ENCODE data around the gene NUP153.

NUP153 gene

GRCh38 chr6:17633465-17634188, 73.1 kb downstream of the NUP153 start:
- TF ChIP-seq JUND (IDR thresholded peaks at IDR 0.05; ENCODE audit: low read depth): no peak
- in situ Hi-C loops (cut with HindIII; ENCODE audit: low pct_unique_long_range_greater_than_20kb, low sequenced_read_pairs): no loop called here
- no peak for DNase-seq (ENCODE audit: low read depth in 1 of 2, low spot score in 1 of 2)

GRCh38 chr6:17632934-17633333, 73.8 kb downstream of the NUP153 start:
- DNase-seq (ENCODE audit: low read depth in 1 of 2, low spot score in 1 of 2): no peak
- no peak for TF ChIP-seq JUND (IDR thresholded peaks at IDR 0.05; ENCODE audit: low read depth)
- in situ Hi-C loops (cut with HindIII; ENCODE audit: low pct_unique_long_range_greater_than_20kb, low sequenced_read_pairs): no loop called here

- no peak for TF ChIP-seq JUND (IDR thresholded peaks at IDR 0.05; ENCODE audit: low read depth)
- in situ Hi-C loops (cut with HindIII; ENCODE audit: low pct_unique_long_range_greater_than_20kb, low sequenced_read_pairs): no loop called here
- DNase-seq (ENCODE audit: low read depth in 1 of 2, low spot score in 1 of 2): no peak
Observed at GRCh38 chr6:17630511-17631073, 76.1 kb downstream of the NUP153 start.

GRCh38 chr6:17629824-17630510, 76.8 kb downstream of the NUP153 start:
- in situ Hi-C loops (cut with HindIII; ENCODE audit: low pct_unique_long_range_greater_than_20kb, low sequenced_read_pairs): no loop called here
- no peak for TF ChIP-seq JUND (IDR thresholded peaks at IDR 0.05; ENCODE audit: low read depth)
- DNase-seq (ENCODE audit: low read depth in 1 of 2, low spot score in 1 of 2): no peak

GRCh38 chr6:17628873-17629272, 77.9 kb downstream of the NUP153 start:
- in situ Hi-C loops (cut with HindIII; ENCODE audit: low pct_unique_long_range_greater_than_20kb, low sequenced_read_pairs): no loop called here

GRCh38 chr6:17624396-17624795, 82.3 kb downstream of the NUP153 start:
- in situ Hi-C loops (cut with HindIII; ENCODE audit: low pct_unique_long_range_greater_than_20kb, low sequenced_read_pairs): no loop called here
- no peak for DNase-seq (ENCODE audit: low read depth in 1 of 2, low spot score in 1 of 2)
- TF ChIP-seq JUND (IDR thresholded peaks at IDR 0.05; ENCODE audit: low read depth): no peak

More at GRCh38 chr6:17628873-17629272, 77.9 kb downstream of the NUP153 start:
- DNase-seq (ENCODE audit: low read depth in 1 of 2, low spot score in 1 of 2): no peak
- no peak for TF ChIP-seq JUND (IDR thresholded peaks at IDR 0.05; ENCODE audit: low read depth)

GRCh38 chr6:17622144-17622543, 84.6 kb downstream of the NUP153 start:
- no peak for TF ChIP-seq JUND (IDR thresholded peaks at IDR 0.05; ENCODE audit: low read depth)
- in situ Hi-C loops (cut with HindIII; ENCODE audit: low pct_unique_long_range_greater_than_20kb, low sequenced_read_pairs): no loop called here
- no peak for DNase-seq (ENCODE audit: low read depth in 1 of 2, low spot score in 1 of 2)

GRCh38 chr6:17621003-17621402, 85.7 kb downstream of the NUP153 start:
- DNase-seq (ENCODE audit: low read depth in 1 of 2, low spot score in 1 of 2): no peak
- no peak for TF ChIP-seq JUND (IDR thresholded peaks at IDR 0.05; ENCODE audit: low read depth)
- in situ Hi-C loops (cut with HindIII; ENCODE audit: low pct_unique_long_range_greater_than_20kb, low sequenced_read_pairs): no loop called here

- TF ChIP-seq JUND (IDR thresholded peaks at IDR 0.05; ENCODE audit: low read depth): no peak
- no peak for DNase-seq (ENCODE audit: low read depth in 1 of 2, low spot score in 1 of 2)
- in situ Hi-C loops (cut with HindIII; ENCODE audit: low pct_unique_long_range_greater_than_20kb, low sequenced_read_pairs): no loop called here
Observed at GRCh38 chr6:17615794-17616193, 90.9 kb downstream of the NUP153 start.

GRCh38 chr6:17612048-17612447, 94.7 kb downstream of the NUP153 start:
- no peak for TF ChIP-seq JUND (IDR thresholded peaks at IDR 0.05; ENCODE audit: low read depth)
- in situ Hi-C loops (cut with HindIII; ENCODE audit: low pct_unique_long_range_greater_than_20kb, low sequenced_read_pairs): no loop called here
- no peak for DNase-seq (ENCODE audit: low read depth in 1 of 2, low spot score in 1 of 2)

- in situ Hi-C loops (cut with HindIII; ENCODE audit: low pct_unique_long_range_greater_than_20kb, low sequenced_read_pairs): no loop called here
Observed at GRCh38 chr6:17610835-17611234, 95.9 kb downstream of the NUP153 start.

GRCh38 chr6:17606606-17607005, 100.1 kb downstream of the NUP153 start:
- in situ Hi-C loops (cut with HindIII; ENCODE audit: low pct_unique_long_range_greater_than_20kb, low sequenced_read_pairs): no loop called here
- no peak for DNase-seq (ENCODE audit: low read depth in 1 of 2, low spot score in 1 of 2)
- no peak for TF ChIP-seq JUND (IDR thresholded peaks at IDR 0.05; ENCODE audit: low read depth)

More at GRCh38 chr6:17610835-17611234, 95.9 kb downstream of the NUP153 start:
- DNase-seq (ENCODE audit: low read depth in 1 of 2, low spot score in 1 of 2): no peak
- no peak for TF ChIP-seq JUND (IDR thresholded peaks at IDR 0.05; ENCODE audit: low read depth)

GRCh38 chr6:17602888-17603287, 103.8 kb downstream of the NUP153 start:
- DNase-seq (ENCODE audit: low read depth in 1 of 2, low spot score in 1 of 2): no peak
- no peak for TF ChIP-seq JUND (IDR thresholded peaks at IDR 0.05; ENCODE audit: low read depth)
- in situ Hi-C loops (cut with HindIII; ENCODE audit: low pct_unique_long_range_greater_than_20kb, low sequenced_read_pairs): no loop called here
